PC-9 (cell line): ENCODE results near the gene EFNA4. TPM values are rescaled to one million over a fixed set of nuclear protein-coding genes. Genes with fewer than 3 reads are reported as not detected.

Experiments
- BruUV-seq: library from RNA; stranded (reverse); fragments of 400-500 nt; replicated peaks from 2 replicates; lab custom pipeline; 2021; lab: Mats Ljungman, UMichigan
- CTCF ChIA-PET: fragments of 300-600 bp; sonication (Branson Sonifier 250); formaldehyde crosslinking; loops from one replicate; lab custom pipeline; 2022; ENCODE audit warnings: antibody characterized with exemption; lab: Charles Lee
- POLR2A ChIA-PET: fragments of 300-600 bp; sonication (Branson Sonifier 250); formaldehyde crosslinking; loops from one replicate; lab custom pipeline; 2022; ENCODE audit warnings: antibody characterized with exemption; ENCODE audit not compliant: unreplicated experiment; lab: Charles Lee
- DNase-seq, 2 experiments: peaks; one replicate each; pipeline versions ENCODE4 v3.0.0 to v3.0.0-alpha.2; 2015 to 2022; ENCODE audit warnings: mixed read lengths in 1 of 2
- H2AFZ ChIP-seq: fragments of 200-600 bp; sonication (generic); 2 replicates; pipeline ENCODE4 v1.8.1; 2017; ENCODE audit warnings: antibody characterized with exemption
- H3F3A ChIP-seq: fragments of 200-600 bp; sonication (generic); 2 replicates; pipeline ENCODE4 v1.8.1; 2017; ENCODE audit warnings: antibody characterized with exemption, mild to moderate bottlenecking, low read depth; ENCODE audit not compliant: insufficient read depth
- H3K27ac ChIP-seq: fragments of 200-600 bp; sonication (generic); 2 replicates; pipeline ENCODE4 v1.6.1; 2016; ENCODE audit warnings: mixed run types
- H3K27me3 ChIP-seq: fragments of 200-600 bp; sonication (generic); 2 replicates; pipeline ENCODE4 v1.6.1; 2016; ENCODE audit warnings: low read depth, mixed run types; ENCODE audit not compliant: insufficient read depth
- H3K36me3 ChIP-seq: fragments of 200-600 bp; sonication (generic); 2 replicates; pipeline ENCODE4 v1.6.1; 2016; ENCODE audit warnings: low read depth, mixed run types
- H3K4me1 ChIP-seq: fragments of 200-600 bp; sonication (generic); replicated peaks from 2 replicates; pipeline ENCODE4 v1.6.1; 2016; ENCODE audit warnings: mixed run types; ENCODE audit not compliant: insufficient read depth
- H3K4me2 ChIP-seq: fragments of 200-600 bp; sonication (generic); 2 replicates; pipeline ENCODE4 v1.6.1; 2017; ENCODE audit warnings: mixed run types
- H3K4me3 ChIP-seq: fragments of 200-600 bp; sonication (generic); 2 replicates; pipeline ENCODE4 v1.6.1; 2016; ENCODE audit warnings: mixed run types
- H3K79me2 ChIP-seq: fragments of 200-600 bp; sonication (generic); 2 replicates; pipeline ENCODE4 v1.6.1; 2017; ENCODE audit warnings: low read depth, mixed run types
- H3K9me2 ChIP-seq: fragments of 200-600 bp; sonication (generic); 2 replicates; pipeline ENCODE4 v1.8.1; 2017; ENCODE audit warnings: mild to moderate bottlenecking; ENCODE audit not compliant: insufficient read depth
- H3K9me3 ChIP-seq: fragments of 200-600 bp; sonication (generic); 2 replicates; pipeline ENCODE4 v1.8.1; 2016; ENCODE audit warnings: low read depth; ENCODE audit not compliant: insufficient read depth
- H4K20me1 ChIP-seq: fragments of 200-600 bp; sonication (generic); 2 replicates; pipeline ENCODE4 v1.8.1; 2017; ENCODE audit not compliant: insufficient read depth
- CTCF ChIP-seq: fragments of 200-600 bp; sonication (generic); conservative IDR thresholded peaks from 2 replicates; pipeline ENCODE4 v1.6.1; 2017; ENCODE audit warnings: mixed run types, antibody characterized with exemption, mild to moderate bottlenecking, moderate library complexity
- EZH2 ChIP-seq: fragments of 200-600 bp; sonication (generic); IDR thresholded peaks from 2 replicates; pipeline ENCODE4 v1.8.0; 2017; ENCODE audit warnings: antibody characterized with exemption, low read depth
- intact Hi-C: fragments of 100-400 bp; cut with micrococcal nuclease; formaldehyde crosslinking; loops from one replicate; pipeline ENCODE4 v1.10.0; 2022; ENCODE audit not compliant: unreplicated experiment
- total RNA-seq: library from RNA; stranded (reverse); gene quantifications from 2 replicates; pipeline ENCODE4 v1.2.3, GENCODE V29; 2021

EFNA4 gene
- total RNA-seq, 1 experiment from 2014 or later = 14.0 TPM

DNA sequence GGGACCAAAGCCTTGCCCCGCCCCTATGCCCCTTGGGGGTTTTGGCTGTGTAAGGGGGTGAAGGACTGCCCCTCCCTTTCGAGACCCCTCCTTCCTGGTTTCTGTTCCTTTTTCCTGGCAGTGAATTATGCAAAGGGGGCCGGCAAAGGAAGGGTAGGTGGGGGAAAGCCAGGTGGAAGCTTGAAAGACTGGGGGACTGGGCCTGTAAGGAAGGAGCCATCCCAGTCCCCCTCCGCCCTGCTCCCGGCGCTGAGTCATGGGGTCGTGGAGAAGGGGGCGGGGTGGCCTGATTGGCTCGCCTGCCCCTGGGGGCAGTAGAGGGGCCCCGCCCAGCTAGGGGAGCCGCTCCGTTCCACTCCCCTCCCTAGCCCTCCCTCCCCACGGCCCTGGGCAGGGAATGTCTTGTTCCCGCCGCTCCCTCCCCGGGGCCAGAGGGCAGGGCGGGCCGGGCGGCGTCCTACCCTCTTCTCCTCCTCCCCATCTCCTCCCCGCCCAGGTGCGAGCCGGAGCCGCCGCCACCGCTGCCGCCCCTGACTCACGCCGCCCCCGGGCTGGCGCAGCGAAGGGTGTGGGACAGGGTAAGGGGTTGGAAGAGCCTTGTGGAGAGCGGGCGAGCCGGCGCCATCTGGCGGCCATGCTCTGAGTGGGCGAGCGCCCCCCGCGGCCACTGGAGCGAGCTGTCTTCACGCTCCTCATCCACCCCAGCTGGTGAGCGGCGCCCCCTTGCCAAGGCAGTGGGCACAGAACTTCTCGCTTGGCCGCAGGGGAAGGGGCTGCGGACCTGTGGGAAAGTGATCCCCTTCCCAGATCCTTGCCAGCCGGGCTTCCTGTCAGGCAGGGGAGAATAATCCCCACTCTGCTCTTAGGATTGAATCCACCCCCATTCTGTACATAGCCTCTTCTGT, 46.2 kb upstream of the EFNA4 start:
- peaks cover 4% of the 10 kb centered on the region; the same call in 1 of the 2 replicates for H3K79me2 ChIP-seq
- H2AFZ ChIP-seq = no peak overlapping the region
- peak overlapping the region; percentile 37; the same call in 1 of the 2 replicates for H3K4me3 ChIP-seq
- peak overlapping the region; percentile 75 for H3K4me2 ChIP-seq
- H3K4me1 ChIP-seq = peaks cover 36% of the 10 kb centered on the region
- no TSS peak for BruUV-seq
- peak; percentile 91 to 99 for DNase-seq
- intact Hi-C loops = loop anchor here (1.0 to 2.0 kb wide), 5 partner anchors 15 to 56 kb away; partner anchors contain the start of genes CKS1B, PYGO2, SHC1 and ZBTB7B
- peak overlapping the region; percentile 53 for H3K27ac ChIP-seq
- CTCF ChIA-PET = interaction anchor here (0.6 to 1.5 kb wide), 6 partner anchors 10 to 47 kb away, joined by 4 to 17 read pairs (median 7); partner anchors contain the start of genes SHC1 and ZBTB7B
- H3K9me2 ChIP-seq = no peaks in the 10 kb centered on the region
- no peak for TF ChIP-seq EZH2
- TF ChIP-seq CTCF = peak; percentile 93
- peaks cover 33% of the 10 kb centered on the region for H3F3A ChIP-seq
- no peaks in the 10 kb centered on the region for H3K36me3 ChIP-seq
- no peaks in the 10 kb centered on the region for H3K9me3 ChIP-seq
- H3K27me3 ChIP-seq = no peaks in the 10 kb centered on the region
- H4K20me1 ChIP-seq = peaks cover 9% of the 10 kb centered on the region
- POLR2A ChIA-PET = interaction anchor here (0.5 to 0.7 kb wide), 4 partner anchors 18 to 1404 kb away, joined by 3 to 4 read pairs (median 4); partner anchors contain the start of gene FLAD1

- Histone ChIP-seq H3K27me3 (no peaks in the 10 kb centered on the region), H3F3A (peaks cover 33% of the 10 kb centered on the region), H3K27ac (peak overlapping the region; percentile 21), H2AFZ (no peak overlapping the region), H3K9me3 (no peaks in the 10 kb centered on the region), H3K79me2 (peaks cover 4% of the 10 kb centered on the region; the same call in 1 of the 2 replicates), H4K20me1 (peaks cover 5% of the 10 kb centered on the region; the same call in 1 of the 2 replicates), H3K36me3 (no peaks in the 10 kb centered on the region), H3K9me2 (no peaks in the 10 kb centered on the region), H3K4me2 (peak overlapping the region; percentile 75), H3K4me1 (peaks cover 43% of the 10 kb centered on the region), H3K4me3 (peak overlapping the region; percentile 37; the same call in 1 of the 2 replicates)
- intact Hi-C loops = loop anchor here (1.0 to 2.0 kb wide), 5 partner anchors 16 to 57 kb away; partner anchors contain the start of genes CKS1B, PYGO2, SHC1 and ZBTB7B
- BruUV-seq = TSS peak; percentile 20
- CTCF ChIA-PET = interaction anchor here (0.6 to 1.5 kb wide), 2 partner anchors 34 to 47 kb away, joined by 4 to 17 read pairs; partner anchors contain the start of gene SHC1
- no peak for DNase-seq
- TF ChIP-seq CTCF (no peak), EZH2 (no peak)
- POLR2A ChIA-PET = interaction anchor here (0.5 kb wide), 1 partner anchor 1404 kb away, joined by 4 read pairs; no protein-coding TSS in a partner anchor
Observed at GRCh38 chr1:155017946-155018316, 45.6 kb upstream of the EFNA4 start.

DNA sequence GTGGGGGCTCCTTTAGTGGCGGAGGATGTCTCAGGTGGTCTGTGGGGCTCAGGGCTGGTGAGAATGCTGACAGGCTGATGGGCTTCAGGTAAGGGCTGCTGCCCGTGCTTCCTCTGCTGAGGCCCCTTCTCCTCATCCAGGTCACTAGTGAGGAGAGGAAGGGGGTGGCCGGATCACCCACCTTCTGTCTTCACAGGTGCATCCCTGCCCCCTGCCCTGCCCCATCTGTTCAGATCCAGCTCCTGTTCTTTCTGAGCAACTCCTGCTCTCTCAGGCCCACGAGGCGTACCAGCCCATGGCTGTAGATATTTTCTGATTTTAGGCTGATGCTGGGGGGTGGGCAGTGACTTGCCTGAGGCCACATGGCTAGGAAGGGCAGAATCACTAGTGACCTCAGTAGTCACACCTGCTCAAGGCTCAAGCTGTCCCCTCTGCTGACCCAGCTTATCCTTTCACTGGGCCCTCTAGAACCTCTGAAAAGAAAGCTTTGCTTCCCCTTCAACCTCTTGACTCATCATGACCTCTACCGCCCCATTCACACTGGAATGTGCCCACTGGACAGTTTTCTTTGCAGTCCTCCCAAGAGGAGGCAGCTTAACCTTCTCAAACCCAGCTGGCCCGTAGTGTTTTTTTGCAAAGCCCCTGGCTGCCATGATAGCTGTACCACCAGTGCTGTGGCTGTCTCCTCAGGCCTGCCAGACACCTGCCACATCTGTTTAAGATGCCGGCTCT, 44.8 kb upstream of the EFNA4 start:
- no peak overlapping the region for H3K27ac ChIP-seq
- H3K9me2 ChIP-seq = no peaks in the 10 kb centered on the region
- TF ChIP-seq CTCF = no peak
- TF ChIP-seq EZH2 = no peak
- peaks cover 30% of the 10 kb centered on the region for H3F3A ChIP-seq
- H3K4me2 ChIP-seq = peak overlapping the region; percentile 75
- H3K36me3 ChIP-seq = no peaks in the 10 kb centered on the region
- H3K4me1 ChIP-seq = peaks cover 44% of the 10 kb centered on the region
- DNase-seq = no peak
- no TSS peak for BruUV-seq
- H3K79me2 ChIP-seq = no peaks in the 10 kb centered on the region
- no peaks in the 10 kb centered on the region for H4K20me1 ChIP-seq
- no peak overlapping the region for H3K4me3 ChIP-seq
- ChIA-PET CTCF (interaction anchor here (0.5 to 0.8 kb wide), 3 partner anchors 17 to 114 kb away, joined by 3 to 10 read pairs (median 3); no protein-coding TSS in a partner anchor), POLR2A (interaction anchor here (0.6 to 1.0 kb wide), 2 partner anchors 48 to 50 kb away, joined by 3 read pairs; partner anchors contain the start of gene SHC1)
- intact Hi-C loops = no loop called here
- no peak overlapping the region for H2AFZ ChIP-seq
- H3K27me3 ChIP-seq = no peaks in the 10 kb centered on the region
- H3K9me3 ChIP-seq = no peaks in the 10 kb centered on the region
